Tibial nerve (tissue), 4 donors: Measurements from ENCODE around the gene TMEM72.

Experiments used
- CTCF ChIP-seq, 5 experiments: fragments of 200-600 bp in 3 of 5; fragments of 450-650 bp in 2 of 5; sonication (generic) in 3 of 5; IDR thresholded peaks; one replicate each; pipeline ENCODE4 v1.5.1; 2016 to 2019; ENCODE audit warnings: antibody characterized with exemption in 5 of 5, mild to moderate bottlenecking in 3 of 5, moderate library complexity in 2 of 5
- EP300 ChIP-seq, 2 donors: sonication (generic); formaldehyde crosslinking; IDR thresholded peaks; one replicate each; pipeline ENCODE4 v1.6.1; 2017; ENCODE audit warnings: antibody characterized with exemption in 2 of 2, mild to moderate bottlenecking in 1 of 2

DNA sequence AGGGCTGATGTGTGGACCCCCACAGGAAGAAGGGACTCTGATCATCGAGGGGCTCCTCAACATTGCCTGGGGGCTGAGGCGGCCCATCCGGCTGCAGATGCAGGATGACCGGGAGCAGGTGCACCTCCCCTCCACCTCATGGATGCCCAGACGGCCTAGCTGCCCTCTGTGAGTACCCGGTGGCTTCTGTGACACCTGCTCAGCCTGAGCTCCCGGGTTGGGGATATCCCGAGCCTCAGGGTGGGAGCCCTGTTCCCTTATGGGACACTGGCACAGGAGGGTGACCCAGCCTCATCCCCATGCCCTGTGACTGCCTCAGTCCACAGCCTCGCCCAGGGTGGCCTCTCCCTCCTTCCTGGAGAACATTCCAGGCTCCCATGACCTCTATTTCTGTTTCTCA lies 71.4 kb downstream of the TMEM72 start:
- TF ChIP-seq CTCF (IDR thresholded peaks at IDR 0.05) (no peak), EP300 (IDR thresholded peaks at IDR 0.05) (no peak)
